Measurements from ENCODE around the gene ABCB11. TPM values are rescaled to one million over a fixed set of nuclear protein-coding genes. Genes with fewer than 3 reads are reported as not detected.

Gene ABCB11
- total RNA-seq, 1 experiment from 2014 or later, result 0.05 TPM

GRCh38 chr2:169002161-169002738 is 28.9 kb downstream of the ABCB11 start:
- DNase-seq (ENCODE audit: low read depth, low spot score), result no peak
- Histone ChIP-seq H3K4me3 (ENCODE audit: low read depth in 2 of 2, low read length in 2 of 2) (no peak overlapping the region), H3K27ac (ENCODE audit: low read length) (no peak overlapping the region), H3K4me1 (ENCODE audit: control insufficient read depth, insufficient read depth, low read length) (no peaks in the 10 kb centered on the region), H3K9me3 (ENCODE audit: control insufficient read depth, insufficient read depth, low read depth, low read length) (no peaks in the 10 kb centered on the region), H3K27me3 (ENCODE audit: control insufficient read depth, insufficient read depth, low read length) (no peaks in the 10 kb centered on the region; the same call in 1 of the 2 replicates), H3K36me3 (ENCODE audit: control insufficient read depth, insufficient read depth, low read length) (no peaks in the 10 kb centered on the region)
- ATAC-seq, result no peak
- BruUV-seq (replicated peaks), result no TSS peak
- intact Hi-C loops (cut with micrococcal nuclease; ENCODE audit: unreplicated experiment), result no loop called here
- CTCF ChIA-PET, result no interaction called here
- TF ChIP-seq, protein P1, sequence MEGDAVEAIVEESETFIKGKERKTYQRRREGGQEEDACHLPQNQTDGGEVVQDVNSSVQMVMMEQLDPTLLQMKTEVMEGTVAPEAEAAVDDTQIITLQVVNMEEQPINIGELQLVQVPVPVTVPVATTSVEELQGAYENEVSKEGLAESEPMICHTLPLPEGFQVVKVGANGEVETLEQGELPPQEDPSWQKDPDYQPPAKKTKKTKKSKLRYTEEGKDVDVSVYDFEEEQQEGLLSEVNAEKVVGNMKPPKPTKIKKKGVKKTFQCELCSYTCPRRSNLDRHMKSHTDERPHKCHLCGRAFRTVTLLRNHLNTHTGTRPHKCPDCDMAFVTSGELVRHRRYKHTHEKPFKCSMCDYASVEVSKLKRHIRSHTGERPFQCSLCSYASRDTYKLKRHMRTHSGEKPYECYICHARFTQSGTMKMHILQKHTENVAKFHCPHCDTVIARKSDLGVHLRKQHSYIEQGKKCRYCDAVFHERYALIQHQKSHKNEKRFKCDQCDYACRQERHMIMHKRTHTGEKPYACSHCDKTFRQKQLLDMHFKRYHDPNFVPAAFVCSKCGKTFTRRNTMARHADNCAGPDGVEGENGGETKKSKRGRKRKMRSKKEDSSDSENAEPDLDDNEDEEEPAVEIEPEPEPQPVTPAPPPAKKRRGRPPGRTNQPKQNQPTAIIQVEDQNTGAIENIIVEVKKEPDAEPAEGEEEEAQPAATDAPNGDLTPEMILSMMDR (IDR thresholded peaks at IDR 0.05), result no peak
- no peak for TF ChIP-seq SIN3A (IDR thresholded peaks at IDR 0.05; ENCODE audit: borderline replicate concordance, insufficient read depth, low read depth, low read length)
- no peak for TF ChIP-seq REST (IDR thresholded peaks at IDR 0.05; ENCODE audit: insufficient read depth in 1 of 2, low read depth in 2 of 2, low read length in 1 of 2)
- TF ChIP-seq POLR2AphosphoS5 (IDR thresholded peaks at IDR 0.05; ENCODE audit: low read depth, low read length), result no peak
- TF ChIP-seq TCF7L2 (IDR thresholded peaks at IDR 0.05; ENCODE audit: low read depth, low read length), result no peak
- in situ Hi-C loops (cut with HindIII; ENCODE audit: low pct_unique_long_range_greater_than_20kb, low sequenced_read_pairs), result no loop called here
- POLR2A ChIA-PET, result no interaction called here

GRCh38 chr2:169001116-169001815 is 29.9 kb downstream of the ABCB11 start:
- ChIA-PET POLR2A (no interaction called here), CTCF (no interaction called here)
- ATAC-seq (no peak), DNase-seq (ENCODE audit: low read depth, low spot score) (no peak)
- intact Hi-C loops (cut with micrococcal nuclease; ENCODE audit: unreplicated experiment) (no loop called here), in situ Hi-C loops (cut with HindIII; ENCODE audit: low pct_unique_long_range_greater_than_20kb, low sequenced_read_pairs) (no loop called here)
- no peak overlapping the region for H3K4me3 ChIP-seq (ENCODE audit: low read depth in 2 of 2, low read length in 2 of 2)
- TF ChIP-seq REST (IDR thresholded peaks at IDR 0.05; ENCODE audit: insufficient read depth in 1 of 2, low read depth in 2 of 2, low read length in 1 of 2) (no peak), SIN3A (IDR thresholded peaks at IDR 0.05; ENCODE audit: borderline replicate concordance, insufficient read depth, low read depth, low read length) (no peak), POLR2AphosphoS5 (IDR thresholded peaks at IDR 0.05; ENCODE audit: low read depth, low read length) (no peak), TCF7L2 (IDR thresholded peaks at IDR 0.05; ENCODE audit: low read depth, low read length) (no peak)
- TF ChIP-seq, protein P1 (IDR thresholded peaks at IDR 0.05), result no peak
- no peak overlapping the region for H3K27ac ChIP-seq (ENCODE audit: low read length)
- H3K9me3 ChIP-seq (ENCODE audit: control insufficient read depth, insufficient read depth, low read depth, low read length), result no peaks in the 10 kb centered on the region
- H3K27me3 ChIP-seq (ENCODE audit: control insufficient read depth, insufficient read depth, low read length), result no peaks in the 10 kb centered on the region; the same call in 1 of the 2 replicates
- no peaks in the 10 kb centered on the region for H3K4me1 ChIP-seq (ENCODE audit: control insufficient read depth, insufficient read depth, low read length)
- BruUV-seq (replicated peaks), result no TSS peak
- no peaks in the 10 kb centered on the region for H3K36me3 ChIP-seq (ENCODE audit: control insufficient read depth, insufficient read depth, low read length)
